ENCODE measurements around the gene ALDH7A1. TPM values are rescaled to one million over a fixed set of nuclear protein-coding genes. Genes with fewer than 3 reads are reported as not detected.

The ALDH7A1 gene
- total RNA-seq, 1 experiment from 2014 or later = 148 TPM

DNA sequence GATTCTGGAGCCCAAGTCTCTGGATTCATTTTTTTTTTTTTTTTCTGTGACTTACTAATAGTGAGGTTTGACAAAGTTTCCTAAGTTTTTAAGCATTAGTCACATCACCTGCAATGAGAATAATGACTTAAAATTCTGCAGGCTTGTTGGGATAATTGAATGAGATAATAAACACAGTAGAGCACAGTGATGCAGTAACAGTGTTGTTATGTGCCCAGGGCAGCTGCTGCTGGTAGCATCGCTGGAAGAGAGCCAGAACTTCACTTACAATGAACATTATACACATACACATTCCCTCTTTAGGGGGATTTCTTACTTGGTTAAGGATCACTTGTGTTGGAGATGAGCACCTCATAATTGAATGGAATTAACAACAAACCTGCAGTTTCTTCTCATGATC lies 78.9 kb downstream of the ALDH7A1 start:
- H3K4ac ChIP-seq (ENCODE audit: low read depth, low read length) = no peak overlapping the region
- H3K27me3 ChIP-seq (ENCODE audit: insufficient read depth, low read length) = no peaks in the 10 kb centered on the region
- WGBS (ENCODE audit: extremely low coverage, insufficient read length, low lambda C conversion rate) = no CpG with 5 or more reads among the region's 1 CpG
- H2BK20ac ChIP-seq (ENCODE audit: low read depth, low read length, poor library complexity, severe bottlenecking) = no peak overlapping the region
- H3K23me2 ChIP-seq (ENCODE audit: insufficient read length, low read depth, low read length, poor library complexity, severe bottlenecking) = no peaks in the 10 kb centered on the region
- H3K14ac ChIP-seq (ENCODE audit: insufficient read depth, low read length) = no peak overlapping the region
- no peak overlapping the region for H3K4me3 Mint-ChIP-seq
- no peak overlapping the region for H2AFZ ChIP-seq (ENCODE audit: low read length)
- no peak overlapping the region for H3K9ac ChIP-seq (ENCODE audit: extremely low read depth, insufficient read length, low read length)
- no peak overlapping the region for H2BK12ac ChIP-seq (ENCODE audit: insufficient read length, low read depth, low read length)
- H3K27me3 Mint-ChIP-seq (ENCODE audit: low read depth) = no peaks in the 10 kb centered on the region; the same call in 1 of the 2 replicates
- no peak overlapping the region for H2BK15ac ChIP-seq (ENCODE audit: low read depth, low read length)
- peaks cover 3% of the 10 kb centered on the region; the same call in 1 of the 2 replicates for H3K4me1 ChIP-seq (ENCODE audit: insufficient read depth, low read length)
- no peak overlapping the region for H2BK120ac ChIP-seq (ENCODE audit: low read depth, low read length, poor library complexity, severe bottlenecking)
- H3K4me2 ChIP-seq (ENCODE audit: insufficient read depth, insufficient read length, low read length) = no peak overlapping the region
- no peaks in the 10 kb centered on the region for H3K79me1 ChIP-seq (ENCODE audit: insufficient read depth, low read depth, low read length, poor library complexity, severe bottlenecking)
- no peak for DNase-seq
- no peak overlapping the region for H3K23ac ChIP-seq (ENCODE audit: insufficient read length, low read depth, low read length)
- H3K9me3 Mint-ChIP-seq = peaks cover 3% of the 10 kb centered on the region in 2 experiments; a peak in 1 of 5 replicates
- no peak overlapping the region for H3K56ac ChIP-seq (ENCODE audit: insufficient read length, low read depth, low read length)
- no peak overlapping the region for H4K8ac ChIP-seq (replicated peaks; ENCODE audit: insufficient read length, low read depth, low read length)
- H3K27ac Mint-ChIP-seq = no peak overlapping the region
- peaks cover 0 to 3% (median 0%) of the 10 kb centered on the region in 3 experiments; a peak in 2 of 7 replicates for H3K36me3 Mint-ChIP-seq (ENCODE audit: insufficient read depth in 1 of 3, low read depth in 3 of 3)
- no peak overlapping the region for H3K27ac ChIP-seq (ENCODE audit: insufficient read length, low read depth, low read length)
- no peaks in the 10 kb centered on the region for H4K20me1 ChIP-seq (ENCODE audit: control insufficient read depth, insufficient read depth, insufficient read length)
- H2BK5ac ChIP-seq (ENCODE audit: insufficient read length, low read length) = no peak overlapping the region
- no peak overlapping the region for H4K91ac ChIP-seq (ENCODE audit: insufficient read length, low read depth, low read length)
- no peak overlapping the region for H3K18ac ChIP-seq (ENCODE audit: insufficient read length, low read depth, low read length)
- H3K79me2 ChIP-seq (ENCODE audit: insufficient read depth, low read length) = no peaks in the 10 kb centered on the region
- H3K4me1 Mint-ChIP-seq = peaks cover 15 to 18% of the 10 kb centered on the region in 2 experiments
- no peak overlapping the region for H2AK5ac ChIP-seq (ENCODE audit: insufficient read length, low read length)
- no peaks in the 10 kb centered on the region for H3K9me3 ChIP-seq (ENCODE audit: control insufficient read depth, low read depth, low read length)
- H3T11ph ChIP-seq (ENCODE audit: low read length) = no peak overlapping the region
- TF ChIP-seq, protein P1, sequence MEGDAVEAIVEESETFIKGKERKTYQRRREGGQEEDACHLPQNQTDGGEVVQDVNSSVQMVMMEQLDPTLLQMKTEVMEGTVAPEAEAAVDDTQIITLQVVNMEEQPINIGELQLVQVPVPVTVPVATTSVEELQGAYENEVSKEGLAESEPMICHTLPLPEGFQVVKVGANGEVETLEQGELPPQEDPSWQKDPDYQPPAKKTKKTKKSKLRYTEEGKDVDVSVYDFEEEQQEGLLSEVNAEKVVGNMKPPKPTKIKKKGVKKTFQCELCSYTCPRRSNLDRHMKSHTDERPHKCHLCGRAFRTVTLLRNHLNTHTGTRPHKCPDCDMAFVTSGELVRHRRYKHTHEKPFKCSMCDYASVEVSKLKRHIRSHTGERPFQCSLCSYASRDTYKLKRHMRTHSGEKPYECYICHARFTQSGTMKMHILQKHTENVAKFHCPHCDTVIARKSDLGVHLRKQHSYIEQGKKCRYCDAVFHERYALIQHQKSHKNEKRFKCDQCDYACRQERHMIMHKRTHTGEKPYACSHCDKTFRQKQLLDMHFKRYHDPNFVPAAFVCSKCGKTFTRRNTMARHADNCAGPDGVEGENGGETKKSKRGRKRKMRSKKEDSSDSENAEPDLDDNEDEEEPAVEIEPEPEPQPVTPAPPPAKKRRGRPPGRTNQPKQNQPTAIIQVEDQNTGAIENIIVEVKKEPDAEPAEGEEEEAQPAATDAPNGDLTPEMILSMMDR (conservative IDR thresholded peaks at IDR 0.05) = no peak
- H4K5ac ChIP-seq (ENCODE audit: insufficient read length, low read depth, low read length) = no peak overlapping the region
